ENCODE results near the gene RPL32.
"Not testable (repeated sequence)": the region's sequence is repeated elsewhere in the genome, so short reads cannot be mapped to it uniquely, and the experiment has no call there.

Gene RPL32

DNA sequence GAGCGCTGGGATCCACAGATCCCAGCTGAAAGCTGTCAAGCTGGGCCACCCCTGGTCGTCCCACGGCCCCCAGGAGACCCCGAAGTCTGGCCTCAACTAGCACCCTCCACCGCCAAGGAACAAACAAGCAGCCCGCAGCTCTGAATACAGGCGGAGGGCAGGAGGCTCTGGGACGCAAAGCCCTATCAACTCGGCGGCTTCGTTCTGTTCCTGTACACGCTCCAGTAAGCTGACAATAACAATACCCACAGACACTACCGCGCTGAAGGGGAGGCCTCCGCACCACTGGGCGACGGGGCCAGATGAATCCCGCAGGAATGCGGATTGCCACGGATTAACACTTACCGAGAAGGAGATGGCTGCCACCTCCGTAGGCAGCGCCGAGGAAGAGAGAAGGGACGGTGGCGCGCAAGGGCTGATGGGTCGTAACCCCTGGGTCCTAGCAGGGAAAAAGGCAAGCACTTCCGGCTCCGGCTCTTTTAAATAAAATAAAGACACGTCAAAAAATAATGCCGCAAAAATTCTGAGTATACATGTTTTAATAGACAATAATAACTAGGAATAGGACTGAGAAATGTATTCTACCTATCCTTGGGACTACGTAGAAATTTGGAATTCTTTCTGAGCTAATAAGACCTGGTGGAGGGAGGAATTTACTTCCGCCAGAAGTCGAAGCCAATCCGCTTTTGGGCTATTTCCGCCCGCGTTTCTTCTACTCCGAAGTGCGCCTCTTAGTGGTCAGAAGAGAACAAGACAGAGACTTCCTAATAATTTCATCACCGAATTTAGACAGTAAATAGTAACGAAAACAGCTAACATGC lies at the start of gene RPL32:
Gene RPL32 (minus strand): TSS at position 417 of the 821 bp plus-strand sequence. CDS start 1,328 bp downstream, outside the sequence.
- peak; percentile 63 for DNase-seq (ENCODE audit: extremely low spot score, insufficient read length, low read depth)
- peak; percentile 82 for FAIRE-seq

DNA sequence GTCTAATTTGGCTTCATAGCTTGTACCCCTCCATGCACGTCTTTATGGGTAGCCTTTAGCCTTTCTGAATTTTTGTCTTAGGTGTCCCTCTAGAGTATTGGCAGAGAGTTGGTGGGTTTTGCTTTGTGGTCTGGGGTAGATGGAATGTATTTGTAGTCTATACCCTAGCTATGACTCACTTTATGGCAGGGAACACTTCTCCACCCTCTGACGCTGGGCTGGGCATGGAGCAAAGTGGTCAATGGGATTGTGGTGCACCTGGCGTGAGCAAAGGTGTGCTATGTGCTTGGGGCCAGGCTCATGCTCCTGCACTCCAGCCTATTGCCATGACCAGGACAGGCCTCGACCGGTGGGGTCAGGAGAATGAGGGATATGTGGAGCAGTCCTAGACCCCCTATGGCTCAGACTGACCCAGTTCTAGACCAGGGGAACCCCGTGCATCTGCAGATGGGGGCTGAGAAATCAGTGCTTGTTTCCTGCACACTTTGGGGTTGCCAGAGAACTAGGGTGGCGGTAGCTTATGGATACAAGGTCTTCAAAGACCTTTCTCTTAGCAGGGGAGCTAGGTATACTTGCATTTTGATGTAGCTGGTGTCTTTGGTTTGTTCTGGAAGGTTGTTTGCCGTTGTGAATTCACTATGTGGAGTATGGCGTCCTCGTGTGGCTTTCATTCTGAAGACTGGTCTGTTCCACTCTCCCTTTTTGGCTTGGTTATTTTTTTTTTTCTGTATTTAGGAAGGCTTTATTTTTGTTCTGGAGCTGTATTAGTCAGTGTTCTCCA lies 49.4 kb upstream of the RPL32 start:
- DNase-seq (ENCODE audit: extremely low spot score, insufficient read length, low read depth): no peak
- no peak for FAIRE-seq

- no peak for FAIRE-seq
- DNase-seq (ENCODE audit: extremely low spot score, insufficient read length, low read depth): no peak
These were observed 45.4 kb upstream of the RPL32 start for GRCh38 chr3:12886736-12887135.

GRCh38 chr3:12886106-12886679 lies 44.8 kb upstream of the RPL32 start:
- FAIRE-seq (peak; percentile 79), DNase-seq (ENCODE audit: extremely low spot score, insufficient read length, low read depth) (no peak)

- FAIRE-seq: no peak
- no peak for DNase-seq (ENCODE audit: extremely low spot score, insufficient read length, low read depth)
These were observed 44.2 kb upstream of the RPL32 start for GRCh38 chr3:12885583-12885930.

DNA sequence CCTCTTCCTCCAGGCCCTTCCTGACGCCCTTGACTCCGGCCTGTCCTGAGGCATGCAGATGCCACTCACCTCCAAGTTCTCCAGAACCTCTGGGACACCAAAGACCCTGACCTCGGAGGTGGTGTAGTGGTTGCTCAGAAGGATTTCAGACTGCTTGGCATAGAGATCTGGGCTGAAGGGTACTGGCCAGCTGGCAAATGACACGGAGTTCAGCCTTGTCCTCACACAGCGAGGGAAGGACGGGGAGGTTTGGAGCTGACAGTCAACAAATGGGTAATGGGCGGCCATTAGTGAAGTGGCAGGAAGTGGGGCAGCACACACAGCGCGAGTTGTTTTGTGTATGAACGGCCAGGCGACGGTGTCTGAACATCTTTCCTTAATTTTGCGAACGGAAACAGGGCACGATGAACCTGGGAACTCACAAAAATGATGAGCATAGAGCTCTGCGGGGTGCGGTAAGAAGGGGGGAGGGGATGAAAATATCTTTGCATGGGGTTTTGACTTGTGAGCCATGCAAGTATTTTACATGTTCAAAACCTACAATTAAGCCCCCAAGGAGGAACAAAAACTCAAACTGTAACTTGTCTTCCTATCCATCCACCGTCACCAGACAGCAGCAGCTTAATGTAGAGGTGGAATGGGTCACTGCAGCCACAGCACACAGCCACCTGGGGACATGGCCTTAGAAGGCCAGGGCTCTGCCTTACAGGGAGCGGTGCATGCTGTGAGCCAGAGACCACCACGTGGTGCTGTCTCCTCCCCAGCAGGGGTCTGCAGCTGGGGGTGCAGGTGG lies 43.6 kb upstream of the RPL32 start:
- DNase-seq (ENCODE audit: extremely low spot score, insufficient read length, low read depth) (no peak), FAIRE-seq (peak; percentile 18)

- no peak for DNase-seq (ENCODE audit: extremely low spot score, insufficient read length, low read depth)
- no peak for FAIRE-seq
These were observed 42.9 kb upstream of the RPL32 start for GRCh38 chr3:12884186-12884680.

- DNase-seq (ENCODE audit: extremely low spot score, insufficient read length, low read depth) (no peak), FAIRE-seq (peak; percentile 21)
These were observed 41.3 kb upstream of the RPL32 start for GRCh38 chr3:12882336-12883310.

DNA sequence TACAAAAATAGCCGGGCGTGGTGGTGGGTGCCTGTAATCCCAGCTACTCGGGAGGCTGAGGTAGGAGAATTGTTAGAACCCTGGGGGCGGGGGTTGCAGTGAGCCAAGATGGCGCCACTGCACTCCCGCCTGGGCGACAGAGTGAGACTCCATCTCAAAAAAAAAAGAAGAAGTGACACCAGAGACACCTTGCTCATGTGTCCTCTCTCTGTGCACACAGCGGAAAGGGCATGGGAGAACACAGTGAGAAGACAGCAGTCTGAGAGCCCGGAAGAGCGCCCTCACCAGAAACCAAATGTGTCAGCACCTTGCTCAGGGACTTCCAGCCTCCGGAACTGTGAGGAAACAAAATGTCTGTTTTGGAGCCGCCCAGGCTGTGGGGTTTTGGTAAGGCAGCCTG lies 40.5 kb upstream of the RPL32 start:
- peak; percentile 38 for FAIRE-seq
- DNase-seq (ENCODE audit: extremely low spot score, insufficient read length, low read depth): not testable (repeated sequence)

DNA sequence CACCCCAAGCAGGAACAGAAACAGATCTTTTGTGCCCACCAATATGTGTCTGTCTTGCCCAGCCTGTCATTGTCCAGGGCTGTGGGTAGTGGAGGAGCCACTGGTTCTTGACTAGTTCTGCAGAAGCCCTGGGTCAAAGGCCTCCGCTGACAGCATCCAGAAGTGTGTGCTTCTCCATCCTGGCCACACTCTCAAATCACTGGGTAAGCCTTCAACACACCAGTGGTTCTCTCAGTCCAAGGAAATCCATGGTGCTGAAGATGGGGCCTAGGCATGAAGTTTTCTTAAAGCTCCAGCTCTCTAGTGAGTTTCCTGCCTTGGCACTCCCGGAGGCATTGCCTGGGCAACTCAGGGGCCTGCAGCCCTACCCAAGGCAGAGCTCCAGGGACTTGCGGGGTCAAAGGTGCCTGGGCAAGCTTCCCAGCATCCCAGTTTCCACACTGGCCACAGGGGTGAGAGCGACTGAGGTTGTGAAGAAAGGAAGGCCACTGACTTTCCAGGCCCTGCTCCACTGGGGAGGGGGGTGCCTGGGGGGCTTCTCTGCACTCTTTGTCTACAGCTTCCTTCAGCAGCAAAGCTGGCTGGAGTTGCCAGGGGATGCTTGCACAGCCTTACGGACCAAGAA lies 37.9 kb upstream of the RPL32 start:
- FAIRE-seq (no peak), DNase-seq (ENCODE audit: extremely low spot score, insufficient read length, low read depth) (no peak)

- not testable (repeated sequence) for DNase-seq (ENCODE audit: extremely low spot score, insufficient read length, low read depth); FAIRE-seq
These were observed 37.4 kb upstream of the RPL32 start for GRCh38 chr3:12878758-12879157.

- FAIRE-seq (no peak), DNase-seq (ENCODE audit: extremely low spot score, insufficient read length, low read depth) (no peak)
These were observed 36.8 kb upstream of the RPL32 start for GRCh38 chr3:12878141-12878574.

GRCh38 chr3:12877040-12877439 lies 35.7 kb upstream of the RPL32 start:
- no peak for FAIRE-seq
- DNase-seq (ENCODE audit: extremely low spot score, insufficient read length, low read depth): no peak

- FAIRE-seq (no peak), DNase-seq (ENCODE audit: extremely low spot score, insufficient read length, low read depth) (no peak)
These were observed 34.8 kb upstream of the RPL32 start for GRCh38 chr3:12875857-12876836.

DNA sequence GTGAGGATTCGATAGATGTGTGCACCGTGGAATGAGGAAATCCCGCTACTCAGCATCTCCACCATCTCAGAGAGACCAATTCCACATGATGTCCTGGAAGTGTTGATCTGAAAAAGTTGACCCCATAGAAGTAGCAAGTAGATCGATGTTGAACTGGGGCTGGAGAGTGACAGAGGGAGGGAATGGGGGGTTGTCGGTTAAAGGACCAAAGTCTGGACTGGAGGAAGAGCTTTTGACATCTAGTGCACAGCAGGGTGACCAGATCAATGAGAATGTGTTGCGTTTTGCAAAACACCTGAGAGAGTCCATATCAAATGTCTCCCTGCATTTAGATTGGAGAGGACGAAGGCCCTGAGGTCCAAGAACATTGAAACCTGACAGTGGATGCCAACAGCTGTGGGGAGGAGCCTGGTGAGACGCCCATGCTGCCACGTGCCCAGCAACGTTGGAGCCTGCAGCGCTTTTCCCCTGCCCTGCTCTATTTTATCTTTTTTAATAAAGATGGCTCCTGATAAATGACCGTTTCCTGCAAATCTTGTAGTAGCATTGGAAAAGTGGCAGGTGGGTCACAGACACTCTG lies 30.1 kb upstream of the RPL32 start:
- DNase-seq (ENCODE audit: extremely low spot score, insufficient read length, low read depth) (no peak), FAIRE-seq (no peak)

DNA sequence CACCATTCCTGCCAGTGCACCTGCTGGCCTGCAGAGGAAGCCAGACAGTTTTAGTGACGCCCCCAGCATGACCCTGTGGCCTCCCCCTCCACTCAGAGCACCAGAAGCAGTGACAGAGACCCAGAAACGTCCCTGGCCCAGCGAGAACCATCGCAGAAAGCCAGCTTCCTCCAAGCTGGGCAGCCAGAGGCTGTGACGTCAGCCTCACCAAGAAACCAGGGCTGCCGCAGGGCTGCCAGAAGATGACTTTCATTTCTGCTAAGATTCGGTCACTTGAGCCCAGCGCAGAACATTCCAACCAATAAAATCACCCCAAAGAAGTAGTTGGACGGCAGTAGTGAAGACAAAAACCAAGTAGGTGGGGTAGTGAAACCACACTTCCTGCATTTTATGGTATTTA lies 29.6 kb upstream of the RPL32 start:
- DNase-seq (ENCODE audit: extremely low spot score, insufficient read length, low read depth) (no peak), FAIRE-seq (peak; percentile 71)
